PC-9 (cell line): ENCODE data around the gene NOC2L.

Source experiments
- CTCF ChIP-seq: fragments of 200-600 bp; sonication (generic); conservative IDR thresholded peaks from 2 replicates; pipeline ENCODE4 v1.6.1; 2017; ENCODE audit warnings: mixed run types, antibody characterized with exemption, mild to moderate bottlenecking, moderate library complexity
- EZH2 ChIP-seq: fragments of 200-600 bp; sonication (generic); IDR thresholded peaks from 2 replicates; pipeline ENCODE4 v1.8.0; 2017; ENCODE audit warnings: antibody characterized with exemption, low read depth

GRCh38 chr1:1004420-1004779 lies 45.3 kb upstream of the NOC2L start:
- TF ChIP-seq CTCF (no peak), EZH2 (no peak)
